SK-N-SH (cell line): ENCODE data around the gene PAM16.
A peak's percentile ranks its signal among the peaks of the same experiment; 100 is the strongest.

Source experiments
- EZH2phosphoT487 ChIP-seq: fragments of 200-600 bp; sonication (generic); IDR thresholded peaks from 2 replicates; pipeline ENCODE4 v1.6.1; 2017; ENCODE audit warnings: low read depth, mixed run types, mild to moderate bottlenecking, antibody characterized with exemption, moderate library complexity, borderline replicate concordance
- JUND ChIP-seq: IDR thresholded peaks from 2 replicates; pipeline ENCODE4 v1.4.0; 2012
- MEF2A ChIP-seq: IDR thresholded peaks from 2 replicates; pipeline ENCODE4 v1.4.0; 2012; ENCODE audit warnings: low read depth, borderline replicate concordance
- NRF1 ChIP-seq: IDR thresholded peaks from 2 replicates; pipeline ENCODE4 v1.6.1; 2012; ENCODE audit warnings: low read depth, mild to moderate bottlenecking, low read length
- POLR2AphosphoS5 ChIP-seq: IDR thresholded peaks from 2 replicates; pipeline ENCODE4 v1.6.1; 2012; ENCODE audit warnings: low read depth, low read length
- SIN3A ChIP-seq: IDR thresholded peaks from 2 replicates; pipeline ENCODE4 v1.6.1; 2012; ENCODE audit warnings: low read depth, mild to moderate bottlenecking, low read length, moderate library complexity, borderline replicate concordance
- TF ChIP-seq, protein P1 (sequence below): fragments of 200-600 bp; sonication (generic); IDR thresholded peaks from 2 replicates; pipeline ENCODE4 v1.6.1; 2017; ENCODE audit warnings: antibody characterized with exemption, mild to moderate bottlenecking, moderate library complexity
- TF ChIP-seq, protein P2 (sequence below): IDR thresholded peaks from 2 replicates; pipeline ENCODE4 v1.4.0; 2012; ENCODE audit warnings: low read depth, borderline replicate concordance

DNA sequence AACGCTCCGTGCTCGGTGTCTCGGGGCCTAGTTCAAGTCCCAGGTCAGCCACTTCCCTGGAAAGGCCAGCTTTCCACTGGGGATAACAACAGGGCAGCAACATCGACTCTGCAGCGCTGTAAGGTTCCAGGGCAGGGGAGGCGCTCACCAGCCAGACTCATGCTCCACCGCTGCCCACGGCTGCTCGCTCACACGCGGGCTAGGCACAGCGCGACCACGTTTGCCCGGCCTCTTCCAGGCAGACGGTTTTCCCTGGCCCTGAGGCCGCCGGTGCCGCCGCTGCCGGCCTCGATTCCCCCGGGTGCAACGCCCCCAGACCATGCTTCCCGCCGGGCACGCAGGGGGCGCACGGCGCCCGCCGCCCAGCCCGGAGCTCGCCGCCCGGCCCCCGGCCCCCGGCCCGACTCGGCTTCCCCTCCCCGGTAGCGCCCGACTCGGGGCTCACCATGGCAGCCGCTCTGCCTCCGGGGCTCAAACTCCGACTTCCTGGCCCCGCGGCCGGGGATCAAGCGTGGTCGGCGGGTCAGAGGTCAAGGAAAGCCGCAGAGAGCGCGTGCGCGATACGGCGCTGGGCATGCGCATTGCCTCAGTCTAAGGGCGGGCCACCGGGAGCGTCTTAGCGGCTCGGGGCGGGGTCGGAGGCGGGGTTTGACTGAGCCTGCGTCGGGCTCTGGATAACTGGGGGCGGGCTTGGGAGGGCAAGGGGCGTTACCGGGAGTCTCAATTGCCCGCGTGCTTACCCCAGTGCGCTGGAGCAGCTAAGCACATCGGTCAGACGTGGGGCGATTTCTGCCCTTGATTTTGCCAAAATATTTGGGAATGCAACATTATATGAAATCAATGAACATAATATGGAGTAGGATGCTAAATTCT is at the start of gene PAM16:
- TF ChIP-seq MEF2A, result no peak
- peak; percentile 46; the same call in 1 of the 2 replicates for TF ChIP-seq POLR2AphosphoS5
- TF ChIP-seq, protein P1, sequence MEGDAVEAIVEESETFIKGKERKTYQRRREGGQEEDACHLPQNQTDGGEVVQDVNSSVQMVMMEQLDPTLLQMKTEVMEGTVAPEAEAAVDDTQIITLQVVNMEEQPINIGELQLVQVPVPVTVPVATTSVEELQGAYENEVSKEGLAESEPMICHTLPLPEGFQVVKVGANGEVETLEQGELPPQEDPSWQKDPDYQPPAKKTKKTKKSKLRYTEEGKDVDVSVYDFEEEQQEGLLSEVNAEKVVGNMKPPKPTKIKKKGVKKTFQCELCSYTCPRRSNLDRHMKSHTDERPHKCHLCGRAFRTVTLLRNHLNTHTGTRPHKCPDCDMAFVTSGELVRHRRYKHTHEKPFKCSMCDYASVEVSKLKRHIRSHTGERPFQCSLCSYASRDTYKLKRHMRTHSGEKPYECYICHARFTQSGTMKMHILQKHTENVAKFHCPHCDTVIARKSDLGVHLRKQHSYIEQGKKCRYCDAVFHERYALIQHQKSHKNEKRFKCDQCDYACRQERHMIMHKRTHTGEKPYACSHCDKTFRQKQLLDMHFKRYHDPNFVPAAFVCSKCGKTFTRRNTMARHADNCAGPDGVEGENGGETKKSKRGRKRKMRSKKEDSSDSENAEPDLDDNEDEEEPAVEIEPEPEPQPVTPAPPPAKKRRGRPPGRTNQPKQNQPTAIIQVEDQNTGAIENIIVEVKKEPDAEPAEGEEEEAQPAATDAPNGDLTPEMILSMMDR, result 0 out of 2 replicates have a peak, but pooled peaks have one; percentile 20
- TF ChIP-seq, protein P2, sequence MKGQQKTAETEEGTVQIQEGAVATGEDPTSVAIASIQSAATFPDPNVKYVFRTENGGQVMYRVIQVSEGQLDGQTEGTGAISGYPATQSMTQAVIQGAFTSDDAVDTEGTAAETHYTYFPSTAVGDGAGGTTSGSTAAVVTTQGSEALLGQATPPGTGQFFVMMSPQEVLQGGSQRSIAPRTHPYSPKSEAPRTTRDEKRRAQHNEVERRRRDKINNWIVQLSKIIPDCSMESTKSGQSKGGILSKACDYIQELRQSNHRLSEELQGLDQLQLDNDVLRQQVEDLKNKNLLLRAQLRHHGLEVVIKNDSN, result no peak
- no peak for TF ChIP-seq EZH2phosphoT487
- no peak for TF ChIP-seq SIN3A
- TF ChIP-seq JUND, result no peak
- TF ChIP-seq NRF1, result peak; percentile 95
